HG02973 (cell line): ENCODE data around the gene RAPGEF5.

Experiments used
- ATAC-seq: cut with Tn5 transposase; IDR thresholded peaks from one replicate; pipeline ENCODE4 v1.9.1; 2021; ENCODE audit warnings: moderate library complexity; ENCODE audit not compliant: unreplicated experiment

RAPGEF5 gene

GRCh38 chr7:22195397-22196172 lies 161.4 kb downstream of the RAPGEF5 start:
- ATAC-seq: no peak

- ATAC-seq: no peak
Observed at GRCh38 chr7:22194658-22195273, 162.2 kb downstream of the RAPGEF5 start.

- ATAC-seq: no peak
Observed at GRCh38 chr7:22193450-22193983, 163.4 kb downstream of the RAPGEF5 start.

GRCh38 chr7:22192801-22193200 lies 164.2 kb downstream of the RAPGEF5 start:
- ATAC-seq: no peak

- no peak for ATAC-seq
Observed at GRCh38 chr7:22190736-22191135, 166.2 kb downstream of the RAPGEF5 start.

GRCh38 chr7:22189741-22190140 lies 167.2 kb downstream of the RAPGEF5 start:
- no peak for ATAC-seq

- ATAC-seq: no peak
Observed at GRCh38 chr7:22189230-22189629, 167.7 kb downstream of the RAPGEF5 start.

- no peak for ATAC-seq
Observed at GRCh38 chr7:22187691-22188348, 169.1 kb downstream of the RAPGEF5 start.

GRCh38 chr7:22185559-22185958 lies 171.4 kb downstream of the RAPGEF5 start:
- ATAC-seq: no peak

- ATAC-seq: no peak
Observed at GRCh38 chr7:22184549-22185199, 172.3 kb downstream of the RAPGEF5 start.

- no peak for ATAC-seq
Observed at GRCh38 chr7:22183522-22184280, 173.3 kb downstream of the RAPGEF5 start.

- no peak for ATAC-seq
Observed at GRCh38 chr7:22182149-22182548, 174.8 kb downstream of the RAPGEF5 start.

- no peak for ATAC-seq
Observed at GRCh38 chr7:22181663-22182062, 175.3 kb downstream of the RAPGEF5 start.

- no peak for ATAC-seq
Observed at GRCh38 chr7:22179442-22179879, 177.5 kb downstream of the RAPGEF5 start.

GRCh38 chr7:22178735-22179134 lies 178.2 kb downstream of the RAPGEF5 start:
- no peak for ATAC-seq

GRCh38 chr7:22176791-22177412 lies 180.1 kb downstream of the RAPGEF5 start:
- ATAC-seq: no peak

- no peak for ATAC-seq
Observed at GRCh38 chr7:22174574-22174953, 182.4 kb downstream of the RAPGEF5 start.

GRCh38 chr7:22173685-22174573 lies 183.0 kb downstream of the RAPGEF5 start:
- peak; percentile 85 for ATAC-seq

- no peak for ATAC-seq
Observed at GRCh38 chr7:22168129-22168634, 188.8 kb downstream of the RAPGEF5 start.
